SK-N-MC (cell line): ENCODE results near the gene DDIT4.

Experiments used
- DNase-seq: peaks from one replicate; pipeline ENCODE4 v3.0.0-alpha.2; 2011; ENCODE audit warnings: low read depth, low spot score
- H3K27ac ChIP-seq: fragments of 200-600 bp; sonication (generic); 2 replicates; pipeline ENCODE4 v1.5.1; 2016; ENCODE audit warnings: mixed run types
- H3K36me3 ChIP-seq: fragments of 200-600 bp; sonication (generic); 2 replicates; pipeline ENCODE4 v1.6.1; 2017; ENCODE audit warnings: antibody characterized with exemption, low read length, mixed read lengths; ENCODE audit not compliant: insufficient read depth
- H3K4me3 ChIP-seq: fragments of 200-600 bp; sonication (generic); 2 replicates; pipeline ENCODE4 v1.5.1; 2016
- H3K9ac ChIP-seq: fragments of 200-600 bp; sonication (generic); 2 replicates; pipeline ENCODE4 v1.8.0; 2017; ENCODE audit warnings: mixed run types, mixed read lengths; ENCODE audit not compliant: insufficient read length
- H3K9me3 ChIP-seq: fragments of 200-600 bp; sonication (generic); 2 replicates; pipeline ENCODE4 v1.6.1; 2017; ENCODE audit warnings: low read depth, mild to moderate bottlenecking, antibody characterized with exemption, low read length, moderate library complexity, mixed read lengths
- EZH2 ChIP-seq: fragments of 200-600 bp; sonication (generic); IDR thresholded peaks from one replicate; pipeline ENCODE4 v1.6.1; 2017; ENCODE audit warnings: antibody characterized with exemption
- FOXP2 ChIP-seq: optimal IDR thresholded peaks from 2 replicates; pipeline ENCODE3; 2011; ENCODE audit warnings: mild to moderate bottlenecking, moderate library complexity; ENCODE audit not compliant: insufficient read depth; ENCODE audit errors: extremely low read length, control extremely low read depth
- POLR2AphosphoS5 ChIP-seq: IDR thresholded peaks from 2 replicates; pipeline ENCODE4 v1.6.1; 2012; ENCODE audit warnings: mild to moderate bottlenecking, low read depth, low read length, borderline replicate concordance

Gene DDIT4

DNA sequence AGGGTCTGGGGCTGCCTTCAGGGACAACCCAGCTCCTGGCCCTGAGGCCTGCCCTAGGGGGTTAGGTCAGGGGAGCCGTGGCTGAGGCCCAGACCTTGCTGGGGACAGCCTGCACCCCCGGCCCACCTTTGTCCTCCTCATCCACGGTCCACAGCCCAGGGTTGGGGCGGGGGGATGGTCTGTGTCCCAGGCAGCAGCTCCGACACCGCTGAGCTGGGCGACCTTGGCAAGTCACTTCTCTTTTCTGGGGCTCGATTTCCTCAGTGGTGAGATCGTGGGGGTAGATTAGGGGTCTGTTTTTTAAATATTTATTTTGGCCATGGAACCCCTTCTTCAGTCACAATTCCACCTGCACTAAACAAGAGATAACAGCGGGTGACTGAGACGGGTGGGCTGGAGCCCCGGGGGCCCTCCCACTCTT lies 50.1 kb downstream of the DDIT4 start:
- H3K9me3 ChIP-seq = no peaks in the 10 kb centered on the region
- H3K36me3 ChIP-seq = no peaks in the 10 kb centered on the region
- TF ChIP-seq FOXP2 = no peak
- TF ChIP-seq POLR2AphosphoS5 = no peak
- no peak for TF ChIP-seq EZH2
- no peak for DNase-seq
- no peak overlapping the region for H3K27ac ChIP-seq
- no peak overlapping the region for H3K4me3 ChIP-seq
- no peak overlapping the region for H3K9ac ChIP-seq
